LHCN-M2 (cell line): ENCODE measurements around the gene ACBD6. TPM values are rescaled to one million over a fixed set of nuclear protein-coding genes. Genes with fewer than 3 reads are reported as not detected.
A peak's percentile ranks its signal among the peaks of the same experiment; 100 is the strongest.

Experiments used
- DNase-seq: peaks from one replicate; pipeline ENCODE4 v3.0.0-alpha.2; 2012; ENCODE audit warnings: low read depth
- total RNA-seq: library from RNA; depleted of rRNA; stranded (reverse); fragments of >200 nt; gene quantifications from 2 replicates; pipeline ENCODE4 v1.2.3, GENCODE V29; 2014

The ACBD6 gene
- total RNA-seq, 1 experiment from 2014 or later = 55.2 TPM

DNA sequence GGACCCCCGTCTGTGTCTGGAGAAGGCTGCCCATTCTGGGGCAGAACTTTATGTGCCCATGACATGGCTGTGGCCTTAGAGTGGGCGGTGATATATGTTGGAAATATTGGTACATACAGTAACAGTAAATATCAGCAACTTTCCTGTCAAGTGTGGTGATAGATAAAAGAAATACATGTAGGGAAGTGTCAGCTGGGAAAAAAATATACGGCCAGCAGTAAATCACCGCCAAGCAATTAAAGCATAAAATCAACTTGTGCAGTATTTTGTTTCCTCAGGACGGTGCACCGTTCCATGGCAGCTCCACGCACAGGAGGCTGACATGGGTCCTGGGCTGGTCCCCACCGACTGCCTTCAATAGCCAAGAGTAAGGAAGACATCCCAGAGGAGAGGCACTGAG lies 244.9 kb downstream of the ACBD6 start:
- DNase-seq = no peak

DNA sequence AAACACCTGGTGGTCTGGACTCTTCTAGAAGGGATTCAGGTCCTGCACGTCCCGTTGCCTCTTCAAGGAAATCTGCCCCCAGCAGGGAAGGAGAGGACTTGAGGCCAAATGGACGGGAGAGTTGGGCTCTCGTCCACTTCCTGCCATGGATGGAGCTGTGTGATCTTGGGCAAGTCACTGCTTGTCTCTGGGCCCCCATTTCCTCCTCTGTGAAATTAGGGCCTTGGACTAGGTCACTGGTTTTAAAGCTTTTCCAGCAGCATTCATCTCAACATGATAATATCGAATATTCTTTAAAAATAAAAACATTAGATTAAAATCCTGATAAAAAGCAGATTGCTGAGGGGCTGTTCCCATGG lies 245.4 kb downstream of the ACBD6 start:
- DNase-seq = no peak

DNA sequence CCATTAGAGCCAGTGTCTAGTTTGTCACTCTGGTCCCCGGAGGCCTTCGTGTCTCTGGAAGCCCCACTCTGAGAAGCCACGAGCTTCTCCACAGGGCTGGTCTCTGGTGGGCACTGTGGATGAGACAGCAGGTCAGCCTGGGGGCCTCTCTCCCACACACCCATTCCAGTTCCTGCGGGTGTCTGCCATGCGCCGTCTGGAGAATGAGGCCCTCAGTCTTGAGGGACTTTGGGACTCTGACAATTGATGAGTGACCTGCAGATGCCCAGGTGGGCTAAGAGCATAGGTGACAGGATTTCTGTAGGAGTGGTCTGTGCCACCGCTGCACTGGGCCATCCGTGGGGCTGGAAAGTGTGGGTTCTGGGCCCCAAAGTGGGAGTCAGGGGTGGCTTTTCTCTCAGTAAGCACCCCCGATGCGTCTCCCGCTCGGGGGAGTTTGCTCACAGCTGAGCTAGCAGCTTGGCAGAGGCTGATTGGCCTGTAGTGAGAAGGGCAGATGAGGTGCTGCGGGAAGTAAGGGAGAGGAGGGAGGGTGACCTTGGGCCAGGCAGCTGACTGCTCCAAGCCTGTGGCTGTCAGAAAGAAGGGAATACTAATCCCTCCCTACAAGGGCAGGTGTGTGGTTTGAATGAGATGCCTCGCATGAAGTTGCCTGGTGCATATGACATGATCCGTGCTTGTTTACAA lies 245.9 kb downstream of the ACBD6 start:
- no peak for DNase-seq

DNA sequence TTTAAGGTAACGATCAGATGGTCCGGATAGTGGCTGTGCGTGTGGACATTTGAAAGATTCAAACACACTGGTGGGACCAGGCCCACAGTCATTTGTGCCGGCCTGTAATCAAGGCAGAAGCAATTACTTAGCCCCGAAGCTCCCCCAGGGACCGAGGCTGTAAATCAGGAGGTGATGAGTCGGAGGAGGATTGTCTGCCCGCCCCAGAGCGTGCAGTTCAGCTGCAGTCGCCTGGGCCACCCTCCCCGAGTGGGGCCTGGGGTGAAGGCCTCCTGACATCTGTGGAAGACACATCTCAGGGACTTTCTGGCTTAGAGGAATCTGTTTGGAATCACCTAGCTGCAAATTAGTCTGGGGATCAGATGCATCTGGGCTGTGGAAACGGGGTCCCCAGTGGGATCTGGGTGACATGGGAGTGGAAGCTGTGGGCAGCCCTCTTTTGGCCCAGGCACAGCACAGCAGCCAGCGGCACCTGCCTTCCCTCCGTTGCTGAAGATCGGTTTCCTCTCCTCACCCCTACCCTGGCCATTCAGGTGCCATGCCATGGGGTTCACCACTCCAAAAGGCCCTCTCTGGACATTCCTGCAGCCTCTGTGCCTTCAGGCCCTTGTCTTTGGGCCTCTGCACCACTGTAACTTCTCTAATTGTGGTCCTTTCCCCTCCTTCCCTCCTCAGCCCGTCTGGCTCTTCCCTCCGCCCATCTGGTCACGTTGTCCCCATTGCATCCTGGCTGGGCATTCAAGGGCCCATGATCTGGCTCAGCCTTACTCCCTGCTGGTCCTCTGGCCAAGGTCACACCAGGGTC lies 246.6 kb downstream of the ACBD6 start:
- no peak for DNase-seq

DNA sequence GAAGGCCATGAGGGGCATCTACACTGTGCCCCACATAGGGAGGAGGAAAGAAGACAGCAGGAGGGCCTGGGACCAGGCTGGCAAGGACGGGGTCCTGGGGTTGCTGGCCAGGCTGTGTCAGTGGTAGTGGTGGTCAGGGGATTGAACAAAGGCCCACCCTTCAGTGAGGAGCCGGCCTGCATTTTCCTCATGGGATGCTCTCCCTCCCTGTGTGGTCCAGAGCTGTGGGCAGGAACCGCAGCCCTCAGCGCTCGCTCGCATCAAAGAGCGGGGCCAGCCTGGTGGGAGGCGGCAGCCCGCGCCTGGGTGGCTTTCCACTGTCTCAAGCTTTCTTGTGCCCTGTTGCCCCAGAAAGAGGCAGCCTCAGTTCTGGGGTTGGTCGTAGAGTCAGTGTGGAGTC lies 247.5 kb downstream of the ACBD6 start:
- no peak for DNase-seq

DNA sequence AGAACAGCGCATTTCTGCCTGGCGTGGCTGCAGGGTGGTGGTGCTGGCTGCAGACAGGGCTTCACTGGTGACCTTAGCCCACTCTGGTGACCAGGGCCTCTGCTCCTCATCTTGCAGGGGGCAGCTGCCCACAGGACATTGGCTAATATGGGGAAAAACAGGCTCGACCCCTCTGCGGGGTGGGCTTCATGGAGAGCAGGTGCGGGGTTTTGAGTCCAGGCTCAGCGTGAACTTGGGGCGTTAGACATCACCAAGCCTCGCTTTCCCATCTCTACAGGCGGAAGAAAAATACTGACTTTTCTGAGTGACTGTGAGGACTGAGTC lies 247.9 kb downstream of the ACBD6 start:
- no peak for DNase-seq

DNA sequence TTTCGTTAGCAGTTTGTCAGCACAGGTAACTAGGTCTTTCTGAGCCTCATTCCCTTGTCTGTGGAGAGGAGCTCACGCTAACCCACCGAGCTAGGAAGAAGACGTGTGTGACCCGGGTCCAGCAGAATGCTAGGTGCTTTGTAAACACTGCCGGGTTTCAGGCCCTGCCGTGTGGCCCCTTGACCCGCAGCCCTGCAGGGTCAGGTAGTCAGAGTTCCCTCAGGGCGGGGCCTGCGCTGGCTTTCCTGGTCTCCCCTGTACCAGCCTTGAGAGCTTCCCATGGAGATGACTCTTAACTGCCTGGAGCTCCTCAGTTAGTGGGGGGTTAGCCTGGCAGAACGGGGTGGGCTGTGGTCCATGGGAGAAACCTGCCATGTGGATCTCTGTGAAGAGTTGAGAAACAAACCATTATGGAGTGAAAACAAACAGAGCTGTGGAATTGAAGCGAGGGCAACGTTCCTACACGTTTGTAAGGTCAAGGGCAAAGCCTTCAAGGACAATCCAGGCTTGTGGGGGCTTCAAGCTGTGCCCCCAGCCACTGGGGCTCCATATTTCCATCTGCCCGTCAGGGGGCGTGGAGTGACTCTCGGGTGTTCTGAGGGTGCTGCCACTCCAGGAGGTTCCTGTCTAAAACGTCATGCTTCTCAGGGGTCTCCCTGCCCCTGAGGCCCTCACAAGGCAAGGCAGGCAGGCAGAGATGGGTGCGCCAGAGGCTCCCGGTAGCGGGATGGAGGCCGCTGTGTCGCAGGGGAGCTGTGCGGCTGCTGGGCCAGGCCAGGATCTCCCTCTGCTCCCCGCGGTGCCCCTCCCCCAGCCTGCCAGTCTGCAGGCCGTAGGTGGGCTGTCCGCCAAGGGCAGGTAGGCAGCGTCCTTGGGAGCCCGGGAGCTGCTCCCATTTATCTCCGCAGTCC lies 248.5 kb downstream of the ACBD6 start:
- no peak for DNase-seq

DNA sequence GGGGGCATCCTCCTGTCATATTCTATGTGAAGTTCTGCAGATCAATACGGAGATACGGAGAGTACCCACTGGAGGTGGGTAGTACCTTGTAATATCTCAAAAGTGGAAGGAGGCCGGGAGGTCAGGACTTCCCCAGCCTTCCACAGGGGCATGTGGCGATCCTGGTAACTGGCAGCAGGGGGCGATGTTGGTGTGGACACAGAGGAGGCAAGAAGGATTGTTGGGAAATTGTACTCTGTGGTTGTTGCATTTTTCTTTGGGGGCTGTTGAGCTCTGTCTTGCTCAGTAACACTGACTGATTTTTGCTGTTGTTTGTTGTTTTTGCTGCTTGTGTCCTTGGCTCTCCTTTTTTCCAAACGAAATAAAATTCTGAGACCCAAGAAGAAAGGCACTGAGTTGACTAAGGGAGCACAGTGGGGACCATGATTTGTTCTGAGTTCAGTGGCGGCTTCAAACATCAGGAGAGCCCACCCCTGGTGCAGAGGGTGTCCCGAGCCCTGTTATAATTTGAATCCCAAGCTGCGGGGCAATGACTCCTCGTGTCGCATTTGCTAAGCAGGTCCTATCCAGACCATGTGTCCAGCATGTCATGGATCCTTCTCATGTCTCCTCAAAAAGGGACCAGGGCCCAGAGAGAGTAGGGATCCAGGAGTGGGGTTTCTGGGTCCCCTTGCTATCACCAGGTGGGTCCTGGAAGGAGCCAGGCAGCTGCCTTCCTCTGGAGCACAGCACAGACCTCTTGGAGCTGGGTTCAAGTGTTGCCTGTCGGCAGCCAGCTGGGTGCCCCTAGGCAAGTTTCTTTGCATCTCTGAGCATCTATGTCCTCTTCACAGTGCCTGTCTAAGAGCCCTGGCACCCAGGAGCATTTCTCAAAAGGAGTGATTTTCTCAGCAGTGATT lies 249.5 kb downstream of the ACBD6 start:
- peak; percentile 62 for DNase-seq

DNA sequence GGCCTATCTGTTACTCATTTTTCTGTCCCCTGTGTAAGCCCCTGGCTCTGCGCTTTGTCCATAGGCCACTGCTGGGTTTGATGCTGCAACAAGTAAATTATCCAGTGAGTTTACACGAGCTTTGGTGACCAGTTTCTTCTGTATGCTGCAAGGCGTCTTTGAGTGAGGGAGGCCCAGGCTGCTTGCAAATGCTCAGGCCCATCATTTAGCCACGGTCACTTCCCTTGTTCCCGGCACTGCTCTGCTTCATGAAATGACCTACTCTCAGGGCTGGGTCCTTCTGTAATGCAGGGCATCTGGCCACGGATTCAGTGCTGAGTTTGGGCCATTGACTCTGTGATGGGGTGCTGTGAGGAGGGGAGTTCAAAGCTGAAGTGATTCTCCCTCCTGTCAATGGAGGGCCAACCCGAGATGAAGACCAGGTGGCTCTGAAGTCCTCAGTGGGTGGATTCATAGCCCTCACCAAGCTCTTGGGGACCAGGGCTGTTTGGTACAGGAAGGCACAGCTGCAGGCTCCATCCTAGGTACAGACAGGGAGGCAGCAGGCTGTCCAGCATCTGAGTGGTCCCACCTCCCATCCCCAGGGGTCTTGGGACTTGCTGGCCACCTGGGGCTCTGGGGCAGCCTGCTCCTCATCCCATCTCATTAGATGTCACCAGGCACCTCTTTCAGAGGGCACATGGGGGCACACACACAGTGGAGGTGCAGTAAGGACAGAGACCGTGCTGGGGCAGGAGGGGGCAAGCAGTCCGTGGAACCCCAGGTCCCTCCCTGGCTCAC lies 250.7 kb downstream of the ACBD6 start:
- DNase-seq = no peak

DNA sequence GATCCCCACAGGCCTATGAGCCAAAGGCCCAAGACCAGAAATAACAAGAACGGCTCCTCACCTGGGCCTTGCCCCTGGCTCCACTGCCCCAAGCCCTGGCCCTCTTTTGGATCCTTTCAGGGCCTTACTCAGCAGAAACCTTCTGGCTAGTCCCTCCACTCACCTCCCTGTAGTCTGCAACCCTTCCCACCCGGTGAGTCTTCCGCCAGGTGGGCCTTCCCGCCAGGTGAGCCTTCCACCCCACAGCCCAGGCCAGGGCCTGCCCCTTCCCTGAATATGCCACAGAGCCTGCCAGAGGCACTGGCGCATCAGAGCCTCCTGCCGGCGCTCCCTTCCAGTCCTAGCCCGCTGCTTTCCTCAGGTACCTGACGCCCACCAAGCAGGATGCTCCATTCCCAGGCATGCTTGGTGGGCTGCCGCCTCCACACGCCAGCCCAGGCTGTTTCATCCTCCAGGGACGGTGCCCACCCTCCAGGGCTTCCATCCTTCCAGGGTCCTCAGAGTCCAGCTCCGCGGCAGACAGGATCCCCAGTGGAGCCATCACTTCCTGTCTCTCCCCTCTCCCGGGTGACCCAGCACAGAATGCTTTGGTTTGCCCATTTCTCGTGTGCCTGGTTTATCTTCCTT lies 251.4 kb downstream of the ACBD6 start:
- DNase-seq = no peak

DNA sequence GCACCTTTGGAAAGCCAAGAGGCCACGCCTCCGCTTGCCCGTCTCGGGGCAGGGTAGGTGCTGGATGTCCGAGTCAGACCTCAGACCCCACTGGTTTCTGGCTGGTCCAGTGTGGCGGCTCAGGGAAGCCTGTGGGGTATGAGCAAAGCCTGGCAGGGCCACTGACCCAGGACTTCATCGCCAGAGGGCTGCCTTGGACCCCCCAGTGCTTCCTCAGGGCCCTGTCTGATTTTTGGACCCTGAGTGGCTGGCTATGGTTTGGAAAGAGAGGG lies 251.9 kb downstream of the ACBD6 start:
- DNase-seq = no peak

DNA sequence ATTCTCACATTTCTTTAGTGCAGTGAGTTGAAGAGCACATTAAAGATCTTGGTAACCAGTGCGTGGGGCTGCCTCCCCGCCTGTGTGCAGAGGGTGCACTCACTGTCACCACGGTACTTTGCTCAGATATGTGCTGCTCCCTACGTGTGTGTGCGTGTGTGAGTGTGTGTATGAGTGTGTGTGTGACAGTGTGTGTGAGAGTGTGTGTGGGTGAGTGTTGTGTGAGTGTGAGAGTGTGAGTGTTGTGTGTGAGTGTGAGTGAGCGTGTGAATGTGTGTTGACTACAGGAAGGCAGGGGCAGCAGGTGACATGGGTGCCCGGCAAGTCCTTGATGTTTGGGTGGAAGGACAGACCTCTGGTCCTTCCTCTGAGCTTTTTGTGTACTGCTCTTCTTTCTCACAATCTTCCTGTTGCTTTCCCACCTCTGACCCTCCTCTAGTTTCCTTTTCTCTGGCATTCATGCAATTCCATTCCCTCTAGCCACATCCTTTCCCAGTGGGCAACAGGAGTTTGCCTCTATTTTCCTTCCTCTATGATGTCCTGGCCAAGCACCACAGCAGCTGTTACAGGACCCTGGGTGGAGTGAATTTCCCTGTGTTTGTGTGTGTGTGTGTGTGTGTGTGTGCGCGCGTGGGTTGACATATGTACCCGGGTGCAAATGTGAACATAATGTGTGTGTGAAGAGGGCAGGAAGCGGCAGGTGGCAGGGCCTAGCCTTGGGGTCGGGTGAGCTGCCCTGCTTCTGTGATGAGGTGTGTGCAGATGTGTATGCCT lies 252.5 kb downstream of the ACBD6 start:
- peak; percentile 68 for DNase-seq

DNA sequence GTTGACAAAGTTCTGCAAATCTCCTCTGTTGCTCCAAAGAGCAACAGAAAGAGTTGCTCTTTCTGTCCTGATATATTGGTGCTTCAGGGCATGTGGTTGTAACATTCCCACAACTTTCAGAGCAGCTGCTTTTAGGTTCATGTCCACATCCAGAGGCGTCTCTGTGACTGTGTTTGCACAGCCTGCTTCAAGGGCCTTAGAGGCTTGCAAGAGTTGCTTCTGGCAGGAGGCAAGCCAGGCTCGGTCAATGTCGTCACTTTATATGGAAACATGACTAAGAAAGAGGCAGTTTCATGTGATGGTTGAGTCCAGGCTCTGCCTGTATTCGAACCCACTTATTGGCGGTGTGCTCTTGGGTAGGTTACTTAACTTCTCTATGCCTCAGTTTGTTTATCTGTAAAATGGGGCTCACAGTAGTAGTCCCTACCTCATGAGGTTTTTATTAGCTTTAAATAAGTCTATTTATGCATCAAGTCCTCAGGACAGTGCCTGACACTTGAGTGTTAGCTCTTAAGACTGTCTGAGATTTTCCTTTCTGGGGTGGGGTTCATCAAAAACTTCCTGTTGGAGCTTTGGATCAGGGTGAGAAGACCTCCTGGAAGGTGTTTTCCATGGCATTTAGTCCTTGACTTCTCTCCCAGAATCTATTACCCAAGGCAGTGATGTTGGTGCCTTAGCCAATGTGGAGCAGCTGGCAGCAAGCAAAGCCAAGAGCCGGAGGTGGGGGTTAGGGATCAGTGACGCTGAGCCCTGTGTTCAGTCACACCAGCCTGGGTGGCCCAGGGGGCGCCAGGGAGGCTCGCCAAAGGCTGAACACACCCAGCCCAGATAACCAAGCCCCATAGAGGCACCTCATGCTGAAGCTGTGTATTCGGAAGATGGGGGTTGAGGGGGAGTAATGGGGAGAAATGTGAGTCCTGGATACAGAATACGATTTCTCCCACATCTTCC lies 253.4 kb downstream of the ACBD6 start:
- DNase-seq = peak; percentile 18

DNA sequence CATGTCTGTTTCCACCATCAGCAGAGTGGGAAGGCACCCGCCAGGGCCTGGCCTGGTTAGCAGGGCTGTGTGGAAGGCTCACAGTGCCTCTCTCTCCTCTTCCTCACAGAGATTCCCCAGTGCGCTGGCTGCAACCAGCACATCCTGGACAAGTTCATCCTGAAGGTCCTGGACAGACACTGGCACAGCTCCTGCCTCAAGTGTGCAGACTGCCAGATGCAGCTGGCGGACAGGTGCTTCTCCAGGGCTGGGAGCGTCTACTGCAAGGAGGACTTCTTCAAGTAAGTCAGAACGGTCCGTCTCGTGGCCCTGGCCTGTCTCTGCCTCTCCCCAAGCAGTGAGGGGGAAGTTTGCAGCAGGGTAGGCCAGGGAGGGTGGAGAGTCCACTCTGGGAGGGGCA lies 254.2 kb downstream of the ACBD6 start:
- DNase-seq = no peak

DNA sequence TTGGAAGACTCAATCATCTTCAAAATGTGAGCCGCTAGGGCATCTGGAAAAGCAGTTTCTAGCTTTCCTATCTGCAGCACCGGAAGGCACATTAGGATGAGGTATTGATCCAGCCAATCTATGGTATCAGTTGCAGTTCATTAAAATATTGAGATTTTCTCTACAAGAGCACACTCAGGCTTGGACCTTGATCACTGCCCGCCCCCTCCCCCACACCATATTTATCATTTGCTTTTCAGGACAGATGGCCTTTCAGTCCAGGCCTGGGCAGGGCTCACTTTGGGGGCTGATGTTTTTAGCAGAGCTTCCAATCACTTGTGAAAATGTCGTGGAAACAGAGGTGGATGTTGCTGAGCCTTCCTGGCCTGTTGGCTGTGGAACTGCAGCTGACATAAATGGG lies 254.8 kb downstream of the ACBD6 start:
- no peak for DNase-seq

DNA sequence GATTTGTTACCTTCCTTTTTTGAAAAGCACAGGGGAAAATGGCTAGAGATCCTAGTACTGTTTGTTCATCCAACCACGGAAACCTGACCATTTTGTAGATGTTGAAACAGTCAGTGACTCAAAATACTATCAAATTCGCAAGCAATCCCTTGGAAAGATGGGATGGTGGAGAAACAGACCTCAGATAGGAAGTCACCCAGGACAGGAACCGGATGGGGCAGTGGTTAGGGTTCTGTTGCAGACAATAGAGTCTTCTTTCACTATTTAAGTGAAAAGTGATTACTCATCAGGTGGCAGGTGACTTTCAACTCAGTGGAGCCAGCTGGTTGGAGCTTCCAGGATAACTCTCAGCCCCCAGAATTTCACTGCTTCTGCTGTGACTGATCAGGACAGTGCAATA lies 255.3 kb downstream of the ACBD6 start:
- DNase-seq = peak; percentile 77

DNA sequence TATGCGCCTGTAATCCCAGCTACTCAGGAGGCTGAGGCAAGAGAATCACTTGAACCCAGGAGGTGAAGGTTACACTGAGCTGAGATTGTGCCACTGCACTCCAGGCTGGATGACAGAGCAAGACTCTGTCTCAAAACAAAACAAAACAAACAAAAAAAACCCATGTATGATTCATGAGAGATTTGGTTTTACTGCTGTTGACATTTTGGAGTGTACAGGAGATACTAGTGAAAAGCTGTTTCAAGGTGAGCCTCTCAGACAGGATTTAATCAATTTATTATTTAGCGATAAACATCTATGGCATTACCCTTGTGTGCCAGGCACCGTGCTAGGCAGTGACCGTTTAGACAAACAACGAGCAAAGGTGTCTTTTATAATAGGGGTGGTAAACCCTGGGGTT lies 255.8 kb downstream of the ACBD6 start:
- peak; percentile 13 for DNase-seq

DNA sequence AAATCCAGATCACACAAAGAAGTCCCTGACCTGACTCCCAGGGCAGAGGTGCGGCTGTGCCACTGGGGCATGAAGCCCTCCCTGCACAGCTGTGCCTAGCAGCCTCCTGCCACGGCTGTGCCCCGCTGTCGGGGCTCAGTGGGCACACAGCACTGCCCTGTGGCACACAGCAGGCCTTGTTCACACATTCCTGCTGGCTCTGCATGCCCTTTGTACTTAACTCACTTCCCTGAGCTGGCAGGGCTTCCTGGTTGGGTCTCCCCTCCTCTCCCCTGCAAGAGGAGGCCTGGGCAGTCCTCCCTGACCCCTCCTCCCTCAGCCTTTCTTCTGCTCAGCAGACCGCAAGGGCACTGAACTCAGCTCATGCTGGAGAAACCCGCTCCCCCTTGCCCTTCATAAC lies 257.5 kb downstream of the ACBD6 start:
- no peak for DNase-seq
